Osteocyte (in vitro differentiated cells): ENCODE data around the gene APOC4. TPM values are rescaled to one million over a fixed set of nuclear protein-coding genes. Genes with fewer than 3 reads are reported as not detected.
"Not testable (repeated sequence)": the region's sequence is repeated elsewhere in the genome, so short reads cannot be mapped to it uniquely, and the experiment has no call there.

Experiments
- DNase-seq: peaks from one replicate; pipeline ENCODE4 v3.0.0; 2021; ENCODE audit warnings: mixed read lengths; ENCODE audit not compliant: unreplicated experiment; ENCODE audit errors: extremely low spot score
- H3K27ac Mint-ChIP-seq: one replicate; pipeline ENCODE4 v1.8.0; 2021; ENCODE audit warnings: mild to moderate bottlenecking, mixed read lengths; ENCODE audit not compliant: unreplicated experiment
- H3K27me3 Mint-ChIP-seq: one replicate; pipeline ENCODE4 v1.8.0; 2021; ENCODE audit warnings: mixed read lengths; ENCODE audit not compliant: unreplicated experiment
- H3K36me3 Mint-ChIP-seq: one replicate; pipeline ENCODE4 v1.8.0; 2021; ENCODE audit warnings: mixed read lengths; ENCODE audit not compliant: unreplicated experiment
- H3K4me1 Mint-ChIP-seq: one replicate; pipeline ENCODE4 v1.8.0; 2021; ENCODE audit warnings: mixed read lengths; ENCODE audit not compliant: unreplicated experiment
- H3K4me3 Mint-ChIP-seq: one replicate; pipeline ENCODE4 v1.8.0; 2021; ENCODE audit warnings: mild to moderate bottlenecking, moderate library complexity, mixed read lengths; ENCODE audit not compliant: unreplicated experiment
- H3K9me3 Mint-ChIP-seq: one replicate; pipeline ENCODE4 v1.8.0; 2021; ENCODE audit warnings: mixed read lengths; ENCODE audit not compliant: unreplicated experiment
- CTCF ChIP-seq: fragments of 200-600 bp; sonication (generic); IDR thresholded peaks from 2 replicates; pipeline ENCODE4 v1.5.0; 2021; ENCODE audit warnings: antibody characterized with exemption, mild to moderate bottlenecking, moderate library complexity
- total RNA-seq: library from RNA; stranded (reverse); gene quantifications from 2 replicates; pipeline ENCODE4 v1.2.1, GENCODE V29; 2021

Gene APOC4
- total RNA-seq, 1 donor from 2014 or later = not detected

GRCh38 chr19:44925114-44925891 is 16.7 kb upstream of the APOC4 start:
- Mint-ChIP-seq H3K36me3 (no peaks in the 10 kb centered on the region), H3K4me1 (peaks cover 26% of the 10 kb centered on the region), H3K27ac (peak overlapping the region; percentile 48), H3K27me3 (peaks cover 8% of the 10 kb centered on the region), H3K4me3 (peak overlapping the region; percentile 26), H3K9me3 (no peaks in the 10 kb centered on the region)
- TF ChIP-seq CTCF = no peak
- DNase-seq = no peak

GRCh38 chr19:44926245-44927077 is 15.6 kb upstream of the APOC4 start:
- not testable (repeated sequence) for H3K9me3 Mint-ChIP-seq, H3K4me3 Mint-ChIP-seq, H3K27ac Mint-ChIP-seq, DNase-seq, H3K27me3 Mint-ChIP-seq, H3K36me3 Mint-ChIP-seq
- peaks cover 26% of the 10 kb centered on the region for H3K4me1 Mint-ChIP-seq

- H3K27me3 Mint-ChIP-seq = peaks cover 8% of the 10 kb centered on the region
- H3K4me3 Mint-ChIP-seq = no peak overlapping the region
- no peak for TF ChIP-seq CTCF
- H3K36me3 Mint-ChIP-seq = no peaks in the 10 kb centered on the region
- H3K4me1 Mint-ChIP-seq = peaks cover 26% of the 10 kb centered on the region
- H3K9me3 Mint-ChIP-seq = no peaks in the 10 kb centered on the region
- DNase-seq = no peak
- no peak overlapping the region for H3K27ac Mint-ChIP-seq
These were observed 14.3 kb upstream of the APOC4 start for GRCh38 chr19:44927746-44928145.

GRCh38 chr19:44930088-44930487 is 11.9 kb upstream of the APOC4 start:
- H3K4me3 Mint-ChIP-seq = no peak overlapping the region
- no peak for TF ChIP-seq CTCF
- no peaks in the 10 kb centered on the region for H3K36me3 Mint-ChIP-seq
- H3K27ac Mint-ChIP-seq = no peak overlapping the region
- H3K27me3 Mint-ChIP-seq = peaks cover 5% of the 10 kb centered on the region
- no peak for DNase-seq
- H3K9me3 Mint-ChIP-seq = no peaks in the 10 kb centered on the region
- peaks cover 25% of the 10 kb centered on the region for H3K4me1 Mint-ChIP-seq

- no peak for TF ChIP-seq CTCF
- H3K4me3 Mint-ChIP-seq = no peak overlapping the region
- DNase-seq = no peak
- H3K27me3 Mint-ChIP-seq = peaks cover 5% of the 10 kb centered on the region
- no peak overlapping the region for H3K27ac Mint-ChIP-seq
- H3K36me3 Mint-ChIP-seq = no peaks in the 10 kb centered on the region
- H3K4me1 Mint-ChIP-seq = peaks cover 15% of the 10 kb centered on the region
- no peaks in the 10 kb centered on the region for H3K9me3 Mint-ChIP-seq
These were observed 10.5 kb upstream of the APOC4 start for GRCh38 chr19:44931541-44931940.
